CMK (cell line): ENCODE data around the gene ERMARD.

Source experiments
- DNase-seq: peaks from one replicate; pipeline ENCODE4 v3.0.0-alpha.2; 2010; ENCODE audit warnings: low read depth

Gene ERMARD

GRCh38 chr6:169751242-169752073, at the start of gene ERMARD, which contains the start of gene DYNLT2:
TSS of gene ERMARD (plus strand) at chr6:169751622. CDS start at chr6:169751658, 36 bp downstream.
TSS of gene DYNLT2 (minus strand) at chr6:169751572. CDS start at chr6:169751458, 114 bp downstream.
- DNase-seq, result peak; percentile 82

- peak; percentile 93 for DNase-seq
Observed at GRCh38 chr6:169701954-169702839, 49.2 kb upstream of the ERMARD start, which contains the start of the genes C6orf120 and WDR27. TSS of gene C6orf120 (plus strand) at chr6:169702126. CDS start at chr6:169702460, 334 bp downstream. TSS of gene WDR27 (minus strand) at chr6:169702029. CDS start at chr6:169689005, 13,024 bp downstream.

- no peak for DNase-seq
Observed at GRCh38 chr6:169702840-169703246, 48.6 kb upstream of the ERMARD start.

GRCh38 chr6:169707772-169708171, 43.6 kb upstream of the ERMARD start:
- DNase-seq, result no peak

GRCh38 chr6:169709293-169709692, 42.1 kb upstream of the ERMARD start:
- no peak for DNase-seq

GRCh38 chr6:169710009-169710408, 41.4 kb upstream of the ERMARD start:
- no peak for DNase-seq

GRCh38 chr6:169714178-169714577, 37.2 kb upstream of the ERMARD start:
- no peak for DNase-seq

GRCh38 chr6:169714595-169714994, 36.8 kb upstream of the ERMARD start:
- DNase-seq, result no peak

- DNase-seq, result no peak
Observed at GRCh38 chr6:169719117-169719516, 32.3 kb upstream of the ERMARD start.

- no peak for DNase-seq
Observed at GRCh38 chr6:169720207-169720855, 31.1 kb upstream of the ERMARD start.

- no peak for DNase-seq
Observed at GRCh38 chr6:169722362-169723199, 28.8 kb upstream of the ERMARD start.

- DNase-seq, result no peak
Observed at GRCh38 chr6:169723200-169723909, 28.1 kb upstream of the ERMARD start.

GRCh38 chr6:169723991-169724493, 27.4 kb upstream of the ERMARD start:
- no peak for DNase-seq

- DNase-seq, result no peak
Observed at GRCh38 chr6:169724494-169725124, 26.8 kb upstream of the ERMARD start, which contains the start of gene PHF10. TSS of gene PHF10 (minus strand) at chr6:169724500. CDS start at chr6:169723931, 569 bp downstream.

- DNase-seq, result no peak
Observed at GRCh38 chr6:169725125-169726048, 26.0 kb upstream of the ERMARD start.

GRCh38 chr6:169726049-169726400, 25.4 kb upstream of the ERMARD start:
- DNase-seq, result no peak

- DNase-seq, result no peak
Observed at GRCh38 chr6:169726963-169727362, 24.5 kb upstream of the ERMARD start.

- no peak for DNase-seq
Observed at GRCh38 chr6:169729961-169730360, 21.5 kb upstream of the ERMARD start.
